ENCODE results near the gene MFSD12.

The MFSD12 gene

DNA sequence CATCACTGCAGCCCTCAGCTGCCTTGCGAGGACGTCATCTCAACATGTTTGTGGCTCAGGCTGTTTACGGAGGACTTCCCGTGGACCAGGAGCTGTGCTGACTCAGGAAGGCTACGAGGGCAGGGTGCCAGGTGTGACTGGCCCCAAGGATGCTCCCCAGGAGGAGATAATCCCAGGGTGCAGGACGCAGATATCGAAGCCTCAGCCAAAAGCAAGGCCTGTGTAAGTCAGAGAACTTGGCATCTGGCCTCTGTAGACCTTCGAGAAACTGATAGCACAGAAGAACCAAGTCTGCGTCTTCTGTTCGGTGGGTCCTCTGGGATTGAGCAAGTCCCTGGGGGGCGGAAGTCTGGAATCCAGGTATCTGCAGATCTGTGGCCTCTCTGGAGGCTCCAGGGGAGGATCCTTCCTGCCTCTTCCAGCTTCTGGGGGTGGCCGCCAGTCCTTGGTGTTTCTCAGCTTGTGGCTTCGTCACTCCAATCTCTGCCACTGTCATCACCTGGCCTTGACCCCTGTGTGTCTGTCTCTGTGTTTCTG lies 54.3 kb downstream of the MFSD12 start:
- H3K27me3 ChIP-seq (replicated peaks; ENCODE audit: insufficient read depth, low read length): no peaks in the 10 kb centered on the region
- no peaks in the 10 kb centered on the region for H3K9me2 ChIP-seq (replicated peaks; ENCODE audit: insufficient read depth, low read length)
- H3K4me2 ChIP-seq (ENCODE audit: low read depth, low read length): no peak overlapping the region
- no peak for DNase-seq
- no peaks in the 10 kb centered on the region for H3K36me3 ChIP-seq (replicated peaks; ENCODE audit: insufficient read depth, low read length)
- H2AFZ ChIP-seq (ENCODE audit: low read length): no peak overlapping the region
- no peak overlapping the region for H3K27ac ChIP-seq (ENCODE audit: low read length)
- no peaks in the 10 kb centered on the region for H3F3A ChIP-seq (ENCODE audit: insufficient read depth, low read length)
- no peak overlapping the region for H3K9ac ChIP-seq (ENCODE audit: low read length)
- peaks cover 43% of the 10 kb centered on the region for H3K79me2 ChIP-seq (ENCODE audit: low read length)
- H3K4me1 ChIP-seq (ENCODE audit: low read length): peaks cover 16% of the 10 kb centered on the region
- TF ChIP-seq, protein P1, sequence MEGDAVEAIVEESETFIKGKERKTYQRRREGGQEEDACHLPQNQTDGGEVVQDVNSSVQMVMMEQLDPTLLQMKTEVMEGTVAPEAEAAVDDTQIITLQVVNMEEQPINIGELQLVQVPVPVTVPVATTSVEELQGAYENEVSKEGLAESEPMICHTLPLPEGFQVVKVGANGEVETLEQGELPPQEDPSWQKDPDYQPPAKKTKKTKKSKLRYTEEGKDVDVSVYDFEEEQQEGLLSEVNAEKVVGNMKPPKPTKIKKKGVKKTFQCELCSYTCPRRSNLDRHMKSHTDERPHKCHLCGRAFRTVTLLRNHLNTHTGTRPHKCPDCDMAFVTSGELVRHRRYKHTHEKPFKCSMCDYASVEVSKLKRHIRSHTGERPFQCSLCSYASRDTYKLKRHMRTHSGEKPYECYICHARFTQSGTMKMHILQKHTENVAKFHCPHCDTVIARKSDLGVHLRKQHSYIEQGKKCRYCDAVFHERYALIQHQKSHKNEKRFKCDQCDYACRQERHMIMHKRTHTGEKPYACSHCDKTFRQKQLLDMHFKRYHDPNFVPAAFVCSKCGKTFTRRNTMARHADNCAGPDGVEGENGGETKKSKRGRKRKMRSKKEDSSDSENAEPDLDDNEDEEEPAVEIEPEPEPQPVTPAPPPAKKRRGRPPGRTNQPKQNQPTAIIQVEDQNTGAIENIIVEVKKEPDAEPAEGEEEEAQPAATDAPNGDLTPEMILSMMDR (IDR thresholded peaks at IDR 0.05; ENCODE audit: low read length): no peak
- no peaks in the 10 kb centered on the region for H4K20me1 ChIP-seq (ENCODE audit: insufficient read depth, low read length)
- H3K9me3 ChIP-seq (replicated peaks; ENCODE audit: insufficient read depth, low read length): no peaks in the 10 kb centered on the region
- no peak overlapping the region for H3K4me3 ChIP-seq (ENCODE audit: low read length)

DNA sequence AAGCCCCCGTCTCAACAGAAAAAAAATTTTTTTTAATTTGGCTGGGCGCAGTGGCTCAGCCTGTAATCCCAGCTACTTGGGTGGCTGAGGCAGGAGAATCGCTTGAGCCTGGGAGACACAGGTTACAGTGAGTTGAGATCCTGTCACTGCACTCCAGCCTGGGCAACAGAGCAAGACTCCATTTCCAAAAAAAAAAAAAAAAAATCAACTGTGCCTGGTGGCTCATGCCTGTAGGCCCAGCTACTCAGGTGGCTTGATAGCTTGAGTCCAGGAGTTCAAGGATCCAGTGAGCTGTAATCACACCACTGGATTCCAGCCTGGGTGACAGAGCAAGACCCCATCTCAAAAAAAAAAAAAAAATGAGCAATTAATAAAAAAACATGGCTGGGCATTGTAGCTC lies 55.6 kb downstream of the MFSD12 start:
- no peak overlapping the region for H3K9ac ChIP-seq (ENCODE audit: low read length)
- DNase-seq: no peak
- no peak overlapping the region for H2AFZ ChIP-seq (ENCODE audit: low read length)

DNA sequence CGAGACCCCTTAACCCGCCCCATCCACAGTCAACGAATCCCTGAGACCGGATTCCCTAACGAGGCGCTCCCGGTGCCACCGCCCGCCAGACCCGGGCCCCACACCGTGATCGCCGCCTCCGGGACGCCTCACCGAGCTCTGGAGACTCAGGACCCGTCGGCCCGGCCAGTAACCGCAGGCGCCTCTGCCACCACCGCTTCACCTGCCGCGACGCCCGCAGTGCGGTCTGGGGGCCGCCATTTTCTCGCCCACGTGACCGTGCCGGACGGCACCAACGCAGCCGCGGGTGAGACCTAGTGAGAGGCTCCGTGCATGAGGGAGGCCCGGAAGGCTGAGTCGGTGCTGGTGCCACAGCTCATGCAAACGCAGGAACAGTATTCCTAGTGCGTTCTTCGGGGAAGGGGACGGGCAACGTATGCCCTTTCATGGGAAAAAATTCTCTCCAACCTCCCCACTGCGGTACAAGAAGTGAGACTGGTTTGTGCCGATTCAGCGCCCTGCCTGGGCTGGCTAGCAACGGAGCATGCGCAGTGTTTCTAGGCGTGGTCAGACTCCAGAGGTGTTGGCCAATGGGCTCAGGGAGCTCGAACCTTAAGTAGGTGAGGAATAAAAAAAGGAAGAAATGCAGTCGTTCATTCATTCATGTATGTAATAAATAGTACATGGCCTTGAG lies 56.8 kb downstream of the MFSD12 start, which contains the start of gene DOHH:
Gene DOHH (minus strand): TSS at position 246 of the 673 bp plus-strand sequence. CDS start 3,860 bp downstream, outside the sequence.
- Histone ChIP-seq H3K27me3 (replicated peaks; ENCODE audit: insufficient read depth, low read length) (no peaks in the 10 kb centered on the region), H3K9me2 (replicated peaks; ENCODE audit: insufficient read depth, low read length) (no peaks in the 10 kb centered on the region), H3K9me3 (replicated peaks; ENCODE audit: insufficient read depth, low read length) (no peaks in the 10 kb centered on the region), H2AFZ (ENCODE audit: low read length) (peak within 1 kb of the TSS; percentile 69), H3K79me2 (ENCODE audit: low read length) (peaks cover 42% of the 10 kb centered on the region), H3K27ac (ENCODE audit: low read length) (peak within 1 kb of the TSS; percentile 79), H3K4me2 (ENCODE audit: low read depth, low read length) (peak within 1 kb of the TSS; percentile 95), H3K4me1 (ENCODE audit: low read length) (0 out of 2 replicates have a peak, but pooled peaks cover 10% of the 10 kb centered on the region), H3K36me3 (replicated peaks; ENCODE audit: insufficient read depth, low read length) (no peaks in the 10 kb centered on the region), H4K20me1 (ENCODE audit: insufficient read depth, low read length) (no peaks in the 10 kb centered on the region), H3F3A (ENCODE audit: insufficient read depth, low read length) (no peaks in the 10 kb centered on the region), H3K9ac (ENCODE audit: low read length) (peak within 1 kb of the TSS; percentile 89), H3K4me3 (ENCODE audit: low read length) (peak within 1 kb of the TSS; percentile 93)
- peak; percentile 100 for DNase-seq
- TF ChIP-seq EZH2phosphoT487 (IDR thresholded peaks at IDR 0.05; ENCODE audit: low read length): no peak
- no peak for TF ChIP-seq EZH2 (optimal IDR thresholded peaks at IDR 0.05; ENCODE audit: low read depth, low read length)

More for the DNA sequence above, 55.6 kb downstream of the MFSD12 start:
- no peaks in the 10 kb centered on the region for H3K36me3 ChIP-seq (replicated peaks; ENCODE audit: insufficient read depth, low read length)
- H3K9me3 ChIP-seq (replicated peaks; ENCODE audit: insufficient read depth, low read length): no peaks in the 10 kb centered on the region
- H3F3A ChIP-seq (ENCODE audit: insufficient read depth, low read length): no peaks in the 10 kb centered on the region
- TF ChIP-seq EZH2phosphoT487 (IDR thresholded peaks at IDR 0.05; ENCODE audit: low read length) (no peak), EZH2 (optimal IDR thresholded peaks at IDR 0.05; ENCODE audit: low read depth, low read length) (no peak)
- TF ChIP-seq, protein P1 (IDR thresholded peaks at IDR 0.05; ENCODE audit: low read length): no peak
- no peaks in the 10 kb centered on the region for H3K9me2 ChIP-seq (replicated peaks; ENCODE audit: insufficient read depth, low read length)
- H3K4me2 ChIP-seq (ENCODE audit: low read depth, low read length): no peak overlapping the region
- H3K4me1 ChIP-seq (ENCODE audit: low read length): 0 out of 2 replicates have a peak, but pooled peaks cover 10% of the 10 kb centered on the region
- H3K27ac ChIP-seq (ENCODE audit: low read length): no peak overlapping the region
- H4K20me1 ChIP-seq (ENCODE audit: insufficient read depth, low read length): no peaks in the 10 kb centered on the region
- H3K79me2 ChIP-seq (ENCODE audit: low read length): peaks cover 43% of the 10 kb centered on the region
- H3K27me3 ChIP-seq (replicated peaks; ENCODE audit: insufficient read depth, low read length): no peaks in the 10 kb centered on the region
- H3K4me3 ChIP-seq (ENCODE audit: low read length): no peak overlapping the region

Data from MM.1S (cell line).